ENCODE data around the gene SMIM8.

Gene SMIM8

GRCh38 chr6:87391334-87391733 lies 68.9 kb downstream of the SMIM8 start:
- DNase-seq (ENCODE audit: low read depth in 3 of 3), result no peak

Measured in stimulated activated CD4-positive, alpha-beta T cell treated with anti-CD3 and anti-CD28 coated beads, TNF-alpha, amount 100 ng/mL, for 48 hours (primary cell).